GM18507 (cell line): ENCODE data around the gene BTBD19.
A peak's percentile ranks its signal among the peaks of the same experiment; 100 is the strongest.
"Not testable (repeated sequence)": the region's sequence is repeated elsewhere in the genome, so short reads cannot be mapped to it uniquely, and the experiment has no call there.

Source experiments
- DNase-seq: peaks from one replicate; pipeline ENCODE4 v3.0.0; 2011; ENCODE audit warnings: low read depth; ENCODE audit not compliant: insufficient read length; ENCODE audit errors: extremely low spot score
- FAIRE-seq: peaks from 2 replicates; lab custom pipeline; 2011; peaks lifted over from hg19 to GRCh38; lab: Jason Lieb, UNC

Gene BTBD19

DNA sequence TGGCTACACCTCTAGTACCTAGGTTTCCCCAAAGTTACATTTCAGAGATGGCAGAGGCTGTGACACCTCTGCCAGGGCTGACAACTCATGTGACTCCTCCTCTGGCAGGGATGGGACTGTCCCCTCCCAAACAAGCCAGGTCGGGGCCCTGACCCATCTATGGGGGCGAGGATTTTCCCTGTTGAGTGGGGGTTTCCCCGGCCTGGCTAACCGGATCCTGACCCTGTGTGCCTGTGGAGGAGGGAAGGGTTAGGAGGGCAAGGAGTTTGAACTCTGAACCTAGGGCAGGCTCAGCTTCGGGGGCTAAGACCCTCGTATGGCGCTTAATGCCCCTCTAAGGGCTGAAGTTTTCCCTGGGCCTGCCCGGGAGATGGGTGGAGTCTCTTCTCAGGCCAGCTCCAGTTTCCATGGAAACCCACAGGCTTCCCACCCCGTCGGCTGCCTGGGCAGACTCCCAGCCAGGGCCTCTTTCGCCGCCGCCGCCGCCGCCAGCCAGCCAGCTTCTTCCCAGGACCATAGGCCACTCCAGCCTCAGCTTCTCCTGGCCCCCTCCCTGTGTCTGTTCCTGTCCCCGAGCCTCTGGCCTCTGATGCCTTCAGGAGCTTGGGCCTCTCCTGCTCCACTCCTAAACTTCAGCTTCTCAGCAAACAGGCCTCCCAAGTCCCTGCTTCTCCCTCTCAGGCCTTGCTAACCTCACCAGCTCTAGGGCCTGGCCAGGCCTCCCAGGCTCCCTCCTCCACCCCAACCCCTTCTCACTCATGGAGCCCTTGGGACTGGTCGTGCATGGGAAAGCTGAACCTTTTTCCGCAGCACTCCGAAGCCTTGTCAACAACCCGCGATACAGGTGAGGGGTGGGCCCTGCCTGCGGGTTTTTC lies at the start of gene BTBD19:
BTBD19 (plus strand) TSS at position 461 of the 875 bp plus-strand sequence; CDS start at position 759, 298 bp downstream.
- DNase-seq: no peak
- no peak for FAIRE-seq

GRCh38 chr1:44759077-44759476 lies 49.2 kb upstream of the BTBD19 start:
- FAIRE-seq (no peak), DNase-seq (no peak)

DNA sequence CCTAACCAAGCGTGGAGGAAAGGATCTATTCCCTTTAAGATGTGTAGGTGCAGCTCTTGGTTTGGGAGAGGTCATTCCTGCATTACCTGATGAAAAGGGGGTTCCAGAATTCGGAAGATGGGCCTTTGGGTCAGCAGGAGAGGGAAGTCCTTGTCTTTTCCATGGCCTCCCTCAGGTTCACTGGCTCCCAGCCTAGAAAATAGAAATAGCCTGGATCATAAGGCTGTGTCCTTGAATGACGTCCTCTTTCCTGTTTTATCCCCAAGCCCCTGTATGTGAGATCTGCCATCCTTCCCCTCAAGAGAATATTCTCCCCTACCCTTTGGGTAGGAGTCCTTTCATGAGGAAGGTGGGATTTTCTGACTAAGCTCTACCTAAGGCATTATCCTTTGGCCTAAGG lies 47.4 kb upstream of the BTBD19 start:
- no peak for FAIRE-seq
- DNase-seq: no peak

- DNase-seq, FAIRE-seq: not testable (repeated sequence)
Observed at GRCh38 chr1:44766421-44766820, 41.9 kb upstream of the BTBD19 start.

DNA sequence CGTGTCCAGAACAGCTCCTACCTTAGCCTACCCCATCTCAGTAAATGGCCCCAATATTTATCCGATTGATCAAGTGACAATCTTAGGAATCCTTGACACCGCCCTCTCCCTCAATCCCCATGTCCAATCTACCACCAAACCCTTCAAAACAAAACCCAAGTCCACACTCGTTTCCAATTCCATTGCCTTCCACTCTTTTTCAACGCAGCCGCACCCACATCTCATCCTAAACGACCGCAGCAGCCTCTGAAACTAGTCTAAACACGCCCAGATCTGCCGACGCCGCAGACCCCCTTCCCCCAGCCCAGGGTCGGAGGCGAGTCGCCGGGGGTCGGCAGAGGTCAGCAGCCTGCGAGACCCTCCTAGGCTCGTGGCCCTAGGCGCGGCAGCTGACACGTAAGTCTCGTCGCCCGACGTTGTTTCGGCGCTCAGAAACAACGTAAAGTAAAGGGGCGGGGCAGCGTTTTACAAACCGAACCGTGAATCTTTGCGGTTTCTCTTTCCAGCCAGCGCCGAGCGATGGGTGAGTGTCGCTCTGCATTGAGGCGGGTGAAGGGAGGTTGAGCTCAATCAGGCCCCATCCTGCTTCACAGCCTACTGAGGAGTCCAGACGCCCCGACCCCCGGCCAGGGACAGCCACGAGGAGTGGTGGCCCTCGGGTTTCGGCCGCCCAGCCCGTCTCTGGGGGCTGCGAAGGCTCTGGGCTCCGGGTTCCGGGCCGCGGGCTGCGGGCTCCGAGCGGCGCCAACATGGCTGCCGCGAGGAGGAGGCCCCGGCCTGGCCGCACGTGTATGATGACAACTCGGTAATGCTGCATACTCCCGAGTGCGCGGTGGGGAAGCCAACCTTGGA lies 33.0 kb upstream of the BTBD19 start, which contains the start of gene RPS8:
RPS8 (plus strand) TSS at position 463 of the 852 bp plus-strand sequence; CDS start at position 520, 57 bp downstream.
- DNase-seq (peak; percentile 74), FAIRE-seq (peak; percentile 85)

- FAIRE-seq: no peak
- DNase-seq: no peak
Observed at GRCh38 chr1:44775930-44776729, 32.2 kb upstream of the BTBD19 start.

- FAIRE-seq (no peak), DNase-seq (no peak)
Observed at GRCh38 chr1:44776730-44777068, 31.6 kb upstream of the BTBD19 start.

GRCh38 chr1:44777547-44777946 lies 30.8 kb upstream of the BTBD19 start:
- DNase-seq: no peak
- no peak for FAIRE-seq

DNA sequence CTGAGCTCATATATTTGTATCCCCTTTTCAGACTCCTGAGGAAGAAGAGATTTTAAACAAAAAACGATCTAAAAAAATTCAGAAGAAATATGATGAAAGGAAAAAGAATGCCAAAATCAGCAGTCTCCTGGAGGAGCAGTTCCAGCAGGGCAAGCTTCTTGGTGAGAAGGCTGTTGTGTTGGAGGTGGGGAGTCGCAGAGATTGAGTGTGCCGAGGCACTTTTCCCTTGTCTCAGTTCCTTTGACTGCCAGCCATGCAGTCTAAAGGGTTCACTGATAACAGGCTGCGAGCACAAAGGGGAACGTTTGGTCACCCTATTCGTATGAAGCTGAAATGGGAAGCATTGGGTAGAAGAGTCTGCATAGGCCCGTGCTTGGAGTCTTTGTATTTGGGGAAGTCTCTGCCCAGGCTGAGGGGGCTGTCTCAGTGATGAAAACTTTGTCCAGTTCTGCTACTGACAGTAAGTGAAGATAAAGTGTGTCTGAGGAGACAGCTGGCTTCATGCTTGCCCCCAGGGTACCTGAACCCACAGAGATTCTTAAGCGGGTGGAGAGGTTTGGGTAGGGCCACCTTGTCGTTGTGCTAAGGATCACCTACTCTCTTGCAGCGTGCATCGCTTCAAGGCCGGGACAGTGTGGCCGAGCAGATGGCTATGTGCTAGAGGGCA lies 30.2 kb upstream of the BTBD19 start:
- no peak for DNase-seq
- FAIRE-seq: no peak

DNA sequence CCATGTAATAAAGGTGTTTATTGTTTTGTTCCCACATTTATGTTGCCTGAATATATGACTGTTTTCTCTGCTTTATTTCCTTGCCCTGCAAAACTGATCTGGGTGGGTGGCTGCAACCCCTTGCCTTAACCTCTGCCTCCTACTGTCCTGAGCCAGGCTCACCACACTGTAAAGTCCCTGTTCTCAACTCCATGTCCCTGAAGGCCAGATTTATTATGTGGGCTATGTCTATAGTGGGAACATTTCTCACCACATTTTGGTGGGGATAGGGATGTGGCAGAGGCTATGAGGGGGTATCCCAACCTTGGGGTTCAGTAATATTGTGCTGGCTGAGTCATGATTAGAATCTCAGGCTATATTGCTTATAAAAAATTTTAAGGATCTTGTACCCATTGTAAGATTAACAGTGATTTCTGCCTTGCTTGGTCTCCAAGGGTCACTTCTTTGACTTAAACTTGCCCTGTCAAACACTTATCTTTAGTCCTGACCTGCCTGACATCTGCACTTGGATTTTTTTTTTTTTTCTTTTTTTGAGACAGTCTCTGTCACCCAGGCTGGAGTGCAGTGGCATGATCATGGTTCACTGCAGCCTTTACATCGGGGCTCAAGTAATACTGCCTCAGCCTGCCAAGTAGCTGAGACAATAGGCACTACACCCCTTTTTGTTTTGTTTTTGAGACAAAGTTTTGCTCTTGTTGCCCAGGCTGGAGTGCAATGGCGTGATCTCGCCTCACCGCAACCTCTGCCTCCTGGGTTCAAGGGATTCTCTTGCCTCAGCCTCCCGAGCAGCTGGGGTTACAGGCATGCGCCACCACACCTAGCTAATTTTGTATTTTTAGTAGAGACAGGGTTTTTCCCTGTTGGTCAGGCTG lies 29.4 kb upstream of the BTBD19 start:
- DNase-seq: no peak
- no peak for FAIRE-seq

- no peak for DNase-seq
- no peak for FAIRE-seq
Observed at GRCh38 chr1:44780583-44781121, 27.7 kb upstream of the BTBD19 start.

DNA sequence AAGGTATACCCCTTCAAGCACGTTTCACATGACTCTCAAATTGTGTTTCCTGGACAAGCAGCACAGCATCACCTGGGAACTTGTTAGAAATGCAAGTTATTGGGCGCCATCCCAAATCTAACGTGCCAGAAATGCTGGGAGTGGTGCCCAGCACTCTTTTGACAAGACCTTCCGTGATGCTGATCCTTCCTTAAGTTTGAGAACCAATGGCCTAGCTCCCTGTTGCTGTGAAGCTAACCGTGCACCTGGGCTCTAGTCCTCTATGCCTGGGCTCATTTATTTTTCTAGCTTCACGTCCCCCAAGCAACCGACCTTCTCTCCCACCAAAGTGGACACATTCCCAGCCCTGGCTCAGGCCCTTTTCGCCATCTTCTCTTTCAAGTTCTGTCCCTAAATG lies 24.6 kb upstream of the BTBD19 start:
- DNase-seq (no peak), FAIRE-seq (no peak)

DNA sequence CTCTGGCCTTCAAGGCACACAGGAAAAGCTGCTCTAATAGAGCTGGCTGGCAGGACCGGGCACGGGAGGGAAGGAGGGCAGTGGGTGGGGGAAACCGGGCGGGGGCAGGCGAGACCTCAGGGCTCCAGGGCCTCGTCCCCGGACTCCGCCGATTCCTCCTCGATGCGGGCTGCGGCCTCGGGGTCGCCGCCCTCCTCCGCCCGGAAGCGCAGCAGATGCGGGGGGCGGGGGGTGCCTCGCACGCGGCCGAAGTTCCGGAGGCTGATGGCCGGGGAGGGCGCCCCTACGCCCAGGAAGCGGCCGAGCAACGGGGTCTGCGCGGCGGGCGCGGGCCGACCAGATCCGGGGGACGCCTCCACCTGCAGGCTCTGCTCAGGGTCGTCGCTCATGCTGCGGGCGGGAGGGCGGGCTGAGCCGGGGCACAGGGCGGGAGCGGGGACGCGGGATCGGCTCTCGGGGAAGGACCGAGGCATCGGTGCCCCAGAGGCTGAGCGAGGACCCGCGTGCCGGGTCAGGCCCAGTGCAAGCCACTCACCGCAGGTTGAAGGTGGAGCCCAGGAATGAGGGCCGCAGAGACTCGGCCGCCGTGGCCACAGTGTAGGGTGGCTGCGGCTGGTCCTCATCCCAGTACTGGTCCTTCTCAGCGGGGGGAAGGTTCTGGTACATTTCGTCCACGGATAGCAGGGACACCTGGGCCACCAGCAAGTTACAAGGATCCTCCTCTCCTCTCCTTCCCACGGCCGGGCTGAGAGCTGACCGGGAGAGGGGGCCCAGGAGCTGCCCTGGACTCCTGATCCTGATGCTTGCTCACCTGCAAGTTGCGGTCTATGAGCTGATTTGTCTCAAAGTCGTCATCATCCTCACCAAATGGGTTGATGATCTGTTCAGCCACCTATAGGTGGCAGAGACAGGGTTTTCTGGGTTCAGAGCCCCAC lies 24.0 kb upstream of the BTBD19 start:
- FAIRE-seq (no peak), DNase-seq (no peak)

GRCh38 chr1:44785029-44785380 lies 23.3 kb upstream of the BTBD19 start:
- FAIRE-seq: no peak

GRCh38 chr1:44785501-44786137 lies 22.7 kb upstream of the BTBD19 start:
- no peak for DNase-seq
- no peak for FAIRE-seq

More at GRCh38 chr1:44785029-44785380, 23.3 kb upstream of the BTBD19 start:
- no peak for DNase-seq

- DNase-seq (no peak), FAIRE-seq (peak; percentile 62)
Observed at GRCh38 chr1:44786138-44786840, 22.0 kb upstream of the BTBD19 start.
